Measurements from ENCODE around the gene SYNJ2.
A peak's percentile ranks its signal among the peaks of the same experiment; 100 is the strongest.

The SYNJ2 gene

GRCh38 chr6:158044525-158044888, 62.8 kb downstream of the SYNJ2 start:
- DNase-seq: no peak

DNA sequence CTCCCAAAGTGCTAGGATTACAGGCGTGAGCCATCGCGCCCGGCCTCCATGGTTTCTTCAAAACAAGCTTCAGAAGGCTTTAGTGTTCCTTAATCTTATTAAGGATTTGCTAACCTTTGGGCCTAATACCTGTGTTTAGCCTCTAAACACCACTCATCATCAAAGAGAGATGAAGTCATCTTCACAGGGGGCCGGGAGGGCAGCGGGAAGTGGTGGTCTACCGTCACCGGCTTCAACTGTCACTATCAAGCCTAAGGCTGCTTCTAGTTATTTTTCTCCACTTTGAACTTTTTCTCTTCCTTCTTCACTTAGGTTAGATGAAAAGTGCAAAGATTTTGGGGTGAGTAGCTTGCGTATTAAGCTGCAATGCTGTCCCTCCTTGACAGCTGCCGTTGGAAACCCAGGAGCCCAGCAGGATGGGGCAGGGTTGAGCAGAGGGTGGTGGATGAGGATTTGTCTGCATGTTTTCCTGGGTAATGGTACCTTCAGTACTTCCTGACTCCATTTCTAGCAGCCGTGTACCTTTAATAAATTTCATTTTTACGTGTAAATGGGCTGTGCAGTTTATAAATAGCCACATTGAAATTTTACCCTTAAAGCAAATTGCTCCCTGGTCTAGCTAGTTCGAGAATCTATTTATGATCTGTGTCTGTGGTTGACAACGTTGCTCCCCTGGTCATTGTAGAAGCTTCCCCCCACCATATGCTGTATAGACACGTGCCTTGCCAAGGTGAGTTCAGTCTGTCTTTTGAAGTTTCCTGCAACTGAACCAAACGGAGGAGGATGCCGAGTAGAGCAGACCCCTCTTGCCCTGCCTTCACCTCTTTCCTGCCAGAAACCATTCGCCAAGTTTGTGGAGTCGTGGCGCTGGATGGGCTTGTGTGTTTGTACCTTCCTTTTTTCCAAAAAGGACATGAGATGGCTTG, 64.8 kb downstream of the SYNJ2 start:
- no peak for DNase-seq

- no peak for DNase-seq
These were observed 65.5 kb downstream of the SYNJ2 start for GRCh38 chr6:158047127-158047518.

GRCh38 chr6:158047563-158048323, 66.1 kb downstream of the SYNJ2 start:
- DNase-seq: no peak

DNA sequence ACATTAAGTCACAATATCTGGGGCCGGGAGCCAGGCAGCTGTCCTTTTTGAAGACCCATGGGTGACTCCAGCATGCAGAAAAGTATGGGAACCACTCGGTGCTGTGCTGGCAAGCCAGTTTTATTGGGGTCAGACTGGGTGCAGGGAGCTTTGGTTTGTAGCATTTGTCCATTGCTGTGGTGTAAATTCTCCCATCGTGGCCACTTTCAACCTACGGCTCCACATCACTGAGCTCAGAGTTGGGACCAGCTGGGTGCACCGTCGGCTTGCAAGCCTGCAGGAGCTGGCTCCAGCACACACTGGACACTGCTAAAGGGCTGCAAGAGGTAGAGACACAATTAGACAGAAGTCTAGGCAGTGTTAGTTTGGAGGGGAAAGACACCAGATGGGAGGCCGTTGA, 66.9 kb downstream of the SYNJ2 start:
- DNase-seq: no peak

GRCh38 chr6:158049055-158050028, 67.7 kb downstream of the SYNJ2 start:
- no peak for DNase-seq

DNA sequence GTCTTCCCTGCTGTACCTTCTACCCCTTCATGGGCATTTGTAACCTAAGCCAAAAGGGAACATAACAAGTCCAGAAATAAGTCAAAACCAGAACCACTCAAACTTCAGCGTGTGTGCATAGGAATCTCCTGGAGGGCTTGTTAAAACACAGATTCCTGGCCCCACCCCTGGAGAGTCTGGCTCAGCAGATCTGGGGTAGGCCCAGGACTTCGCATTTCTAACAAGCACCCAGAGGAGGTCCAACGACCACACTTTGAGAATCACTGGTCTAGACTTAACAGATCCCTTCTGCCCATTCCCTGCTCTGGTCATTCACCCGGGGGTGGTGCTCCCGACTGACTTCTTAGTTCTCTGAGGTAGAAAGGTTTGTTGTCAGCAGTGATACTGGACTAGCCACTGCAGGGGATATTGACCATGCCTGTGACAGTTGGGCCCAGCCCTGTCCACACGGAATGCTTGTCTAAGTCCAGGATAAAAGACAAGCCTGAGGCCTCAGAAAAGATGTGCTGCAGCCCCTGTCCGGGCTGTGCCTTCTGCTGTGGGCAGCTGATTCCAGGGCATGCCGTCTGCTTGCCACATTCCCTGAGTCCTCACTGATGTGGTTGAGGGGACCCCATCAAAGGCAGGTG, 68.6 kb downstream of the SYNJ2 start:
- DNase-seq: no peak

DNA sequence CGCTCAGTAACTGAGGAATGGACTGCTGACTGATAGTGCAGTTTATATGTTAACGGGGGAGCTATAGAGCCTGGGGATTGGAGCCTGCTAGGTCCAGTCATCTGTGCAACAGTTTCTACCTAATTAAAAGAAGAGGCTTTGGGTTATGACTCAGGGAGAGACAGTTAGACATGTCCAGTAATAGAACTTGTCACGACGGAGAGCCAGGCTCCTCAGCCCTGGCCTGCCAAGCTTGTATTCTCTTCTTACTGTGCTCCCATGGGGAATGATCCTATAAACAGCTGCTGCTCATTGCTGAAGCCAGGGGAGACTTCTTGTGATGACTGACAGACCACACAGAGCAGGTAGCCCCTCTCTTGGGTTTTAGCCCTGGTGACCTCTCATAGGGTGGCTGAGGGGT, 69.3 kb downstream of the SYNJ2 start:
- no peak for DNase-seq

DNA sequence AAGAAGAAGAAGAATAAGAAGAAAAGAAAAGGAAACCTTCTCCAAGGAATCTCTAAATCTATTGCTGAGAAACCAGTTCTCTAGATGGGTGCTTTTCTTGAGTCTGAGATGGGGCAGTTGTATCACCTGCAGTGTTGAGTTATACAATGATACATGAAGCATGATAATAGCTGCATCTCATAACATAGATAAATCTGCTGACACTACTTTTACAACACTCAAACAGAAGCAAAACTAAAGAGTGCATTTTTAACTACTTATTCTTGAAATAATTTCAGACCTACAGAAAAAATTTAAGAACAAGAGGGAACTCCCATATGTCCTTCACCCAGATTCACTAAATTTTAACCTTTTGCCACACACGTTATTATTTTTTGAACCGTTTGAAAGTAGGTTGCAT, 70.3 kb downstream of the SYNJ2 start:
- no peak for DNase-seq

DNA sequence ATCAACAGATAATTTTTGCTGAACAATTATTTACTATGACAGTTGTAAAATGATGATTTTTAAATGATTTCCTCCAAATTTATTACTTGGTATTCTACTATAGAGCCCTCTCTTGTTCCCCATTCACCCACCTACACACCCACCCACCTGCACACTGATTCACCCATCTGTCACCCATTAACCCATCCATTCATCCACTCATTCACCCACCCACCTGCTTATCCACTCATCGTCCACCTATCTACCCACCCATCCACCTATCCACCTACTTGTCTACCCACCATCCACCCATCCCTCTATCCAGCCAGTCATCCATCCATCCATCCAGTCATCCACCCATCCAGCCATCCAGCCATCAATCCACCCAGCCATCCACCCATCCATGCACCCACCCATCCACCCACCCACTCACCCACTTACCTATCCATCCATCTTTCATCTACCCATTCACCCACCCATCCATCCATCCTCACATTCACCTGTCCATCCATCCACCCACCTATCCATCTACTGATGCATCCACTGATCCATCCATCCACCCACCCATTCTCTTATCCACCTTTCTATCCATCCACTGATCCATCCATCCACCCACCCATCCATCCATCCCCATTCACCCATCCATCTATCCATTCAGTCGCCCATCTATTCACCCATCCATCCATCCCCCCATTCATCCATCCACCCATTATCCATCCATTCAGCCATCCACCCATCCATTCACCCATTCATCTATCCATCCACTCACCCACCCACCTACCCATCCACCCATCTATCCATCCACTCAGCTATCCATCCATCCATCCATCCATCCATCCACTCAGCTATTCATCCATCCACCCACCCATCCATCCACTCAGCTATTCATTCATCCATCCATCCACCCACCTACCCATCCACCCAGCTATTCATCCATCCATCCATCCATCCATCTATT, 72.0 kb downstream of the SYNJ2 start:
- no peak for DNase-seq

DNA sequence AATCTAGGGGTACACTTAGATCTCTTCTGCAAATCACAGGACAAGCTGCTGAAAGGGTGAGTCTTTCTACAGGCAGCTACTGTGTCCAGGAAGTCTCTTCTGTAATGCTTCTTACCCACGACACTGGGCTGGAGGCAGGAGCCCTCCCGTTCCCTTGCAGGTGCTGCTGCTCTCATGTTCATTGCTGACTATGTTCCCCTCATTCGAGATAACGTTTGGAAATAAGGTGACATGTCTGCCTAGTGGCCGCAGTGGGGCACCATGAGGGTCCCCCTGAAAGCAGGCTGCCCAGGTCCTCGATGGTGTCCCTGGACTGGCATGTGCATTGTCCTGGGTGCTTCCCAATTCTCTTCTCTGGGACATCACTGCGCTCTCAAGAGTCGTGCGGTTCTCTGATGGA, 74.7 kb downstream of the SYNJ2 start:
- no peak for DNase-seq

GRCh38 chr6:158056804-158057203, 75.1 kb downstream of the SYNJ2 start:
- no peak for DNase-seq

DNA sequence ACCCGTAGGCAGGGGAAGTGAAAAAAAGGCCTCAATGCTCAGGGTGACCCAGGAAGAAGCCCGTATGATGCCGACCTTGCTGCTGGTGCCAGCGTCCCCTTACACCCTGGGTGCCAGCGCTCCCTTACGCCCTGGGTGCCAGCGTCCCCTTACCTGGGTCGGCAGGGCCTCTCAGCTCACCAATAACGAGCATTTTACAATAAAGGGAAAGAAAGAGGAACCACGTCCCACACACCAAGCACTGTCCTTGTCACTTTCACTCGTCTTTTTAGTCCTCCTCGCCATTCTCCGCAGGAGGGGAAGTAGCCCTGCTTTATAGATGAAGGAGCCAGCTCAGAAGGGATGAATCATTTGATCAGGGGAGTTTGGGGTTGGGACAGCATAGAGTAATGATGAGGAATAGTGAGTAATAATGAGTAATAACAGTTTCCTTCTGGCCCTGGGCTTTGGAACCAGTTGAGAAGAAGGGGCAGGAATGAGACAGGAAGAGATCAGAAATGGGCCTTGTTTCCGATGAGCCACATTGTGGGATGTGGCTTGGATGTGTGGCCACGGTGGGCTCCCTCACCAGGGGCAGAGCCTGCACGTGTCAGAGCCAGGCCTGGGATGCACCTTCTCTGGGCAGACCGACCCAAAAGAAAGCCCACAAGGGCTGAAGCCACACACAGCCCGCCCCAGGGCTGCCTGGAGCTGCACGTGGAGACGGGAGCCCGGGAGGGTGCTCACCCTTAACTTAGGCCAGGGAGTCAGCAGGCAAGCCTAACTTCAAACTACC, 75.7 kb downstream of the SYNJ2 start:
- no peak for DNase-seq

DNA sequence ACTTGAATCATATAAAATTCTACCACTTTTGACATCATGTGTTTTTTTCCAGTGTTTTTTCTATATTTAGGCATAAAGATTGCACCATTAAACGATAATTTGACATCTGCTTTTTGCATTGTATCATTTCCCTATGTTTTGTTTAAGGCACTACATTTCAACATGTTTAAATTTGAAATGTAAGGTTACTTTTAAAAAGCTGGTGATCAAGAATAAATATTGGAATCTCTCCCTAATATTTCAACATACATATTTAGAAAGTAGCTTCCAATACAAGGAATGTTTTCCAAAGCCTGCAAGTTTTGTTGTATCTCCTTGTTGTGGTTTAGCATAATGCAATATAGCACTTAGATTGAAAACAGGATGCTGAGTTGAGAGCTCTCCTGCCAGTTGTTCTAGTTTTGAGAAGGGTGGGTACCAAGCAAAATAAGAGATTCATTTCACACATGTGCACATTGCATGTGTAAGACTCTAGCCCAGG, 76.5 kb downstream of the SYNJ2 start:
- DNase-seq: no peak

GRCh38 chr6:158059108-158059507, 77.4 kb downstream of the SYNJ2 start:
- DNase-seq: no peak

DNA sequence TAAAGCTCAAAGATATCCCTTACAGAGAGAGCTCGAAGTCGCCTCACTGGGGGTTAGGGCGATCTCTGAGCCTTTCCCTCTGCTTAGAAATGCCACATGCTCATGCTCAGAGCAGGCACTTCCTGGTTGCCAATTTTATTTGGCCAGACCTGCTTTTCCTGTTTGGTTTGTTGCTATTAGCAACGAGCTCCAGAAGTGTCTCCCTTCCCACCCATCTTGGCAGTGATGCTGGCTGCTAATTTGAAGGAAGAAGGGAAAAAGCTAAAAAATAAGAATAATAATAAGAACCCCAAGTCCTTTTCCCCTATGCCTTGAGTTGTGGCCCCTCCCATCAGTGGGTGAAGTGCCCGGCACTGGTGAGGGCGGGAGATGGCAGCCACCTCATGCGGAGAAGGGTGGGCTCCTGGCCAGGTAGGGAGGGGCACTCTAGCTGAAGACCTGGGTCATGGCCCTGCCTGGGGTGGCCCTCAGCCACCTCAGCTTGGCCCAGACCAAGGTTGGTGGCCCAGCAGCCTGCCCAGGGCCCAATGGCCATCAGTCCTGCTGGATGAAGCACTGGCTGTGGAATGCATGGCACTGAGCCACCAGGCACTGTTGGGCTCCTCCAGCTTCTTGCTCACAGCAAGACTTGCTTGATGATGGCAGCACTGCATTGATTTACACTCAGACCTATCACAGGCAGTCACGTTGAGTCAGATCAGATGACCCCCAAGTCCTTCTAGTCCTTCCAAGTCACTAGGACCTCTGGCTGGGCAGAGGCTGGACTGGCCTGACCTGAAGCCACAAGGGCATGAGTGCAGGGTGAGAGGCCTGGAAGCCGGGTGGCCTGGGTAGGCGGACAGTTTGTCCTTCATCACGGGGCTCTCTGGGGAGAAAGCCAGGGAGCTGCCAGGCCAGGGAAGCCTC, 79.0 kb downstream of the SYNJ2 start:
- peak; percentile 31 for DNase-seq

DNA sequence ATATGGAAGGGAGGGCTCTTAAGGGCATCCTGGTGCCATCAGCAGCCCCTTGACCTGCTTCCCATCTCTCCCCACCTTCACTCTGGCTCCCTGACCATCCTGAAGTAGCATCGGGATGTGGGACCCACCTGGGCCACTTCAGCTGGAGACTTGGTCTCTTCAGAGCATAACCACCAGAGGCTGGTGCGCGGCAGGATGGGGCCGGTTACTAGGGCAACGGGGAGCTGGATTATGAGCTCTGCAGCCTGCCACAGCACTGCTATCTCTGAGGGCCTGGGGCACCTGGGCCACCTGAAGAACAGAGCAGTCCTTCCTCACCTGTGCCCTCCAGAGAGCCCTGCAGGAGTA, 79.7 kb downstream of the SYNJ2 start:
- no peak for DNase-seq

DNA sequence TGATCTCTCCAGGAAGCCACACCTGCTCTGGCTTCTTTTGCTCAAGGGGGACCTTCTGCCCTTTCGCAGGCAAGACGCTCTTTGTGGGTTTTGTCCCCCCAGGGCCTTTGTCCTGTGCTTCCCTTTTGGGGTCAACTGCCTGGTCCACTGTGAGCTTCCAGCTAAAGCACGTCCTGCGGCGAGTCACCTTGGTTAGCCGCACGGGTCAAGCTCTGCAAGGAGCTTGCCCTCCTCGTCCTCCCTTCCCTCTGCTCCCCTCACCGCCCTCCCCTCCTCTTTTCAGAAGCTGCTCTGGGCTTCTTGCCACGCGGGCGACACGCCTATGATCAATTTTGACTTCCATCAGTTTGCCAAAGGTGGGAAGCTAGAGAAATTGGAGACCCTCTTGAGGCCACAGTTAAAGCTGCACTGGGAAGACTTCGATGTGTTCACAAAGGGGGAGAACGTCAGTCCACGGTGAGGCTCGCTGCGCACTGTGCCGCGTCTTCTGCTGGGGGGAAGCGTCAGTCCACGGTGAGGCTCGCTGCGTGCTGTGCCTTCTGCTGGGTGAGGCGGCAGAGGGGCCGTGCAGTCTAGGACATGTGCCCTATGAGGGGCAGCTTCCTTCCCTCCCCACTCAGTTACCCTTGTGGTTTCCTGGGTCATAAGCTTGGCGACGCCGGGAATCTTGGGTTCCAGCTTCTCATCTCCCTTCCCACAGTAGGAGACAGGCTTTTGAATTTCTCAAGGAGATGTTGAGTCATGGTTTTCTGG, 80.2 kb downstream of the SYNJ2 start:
- no peak for DNase-seq

- no peak for DNase-seq
These were observed 82.1 kb downstream of the SYNJ2 start for GRCh38 chr6:158063736-158064135.

Measured in central memory CD4-positive, alpha-beta T cell (primary cell).